Immature natural killer cell (primary cell): Measurements from ENCODE around the gene ACTL9. TPM values are rescaled to one million over a fixed set of nuclear protein-coding genes. Genes with fewer than 3 reads are reported as not detected.

Source experiments
- DNase-seq, 3 donors: peaks; one replicate each; pipeline ENCODE4 v3.0.0; 2022; ENCODE audit warnings: mixed read lengths in 1 of 3
- H3K27ac Mint-ChIP-seq, 6 donors: one replicate each; pipeline ENCODE4 v1.8.0; 2020; ENCODE audit warnings: mixed read lengths in 6 of 6, mild to moderate bottlenecking in 5 of 6, inconsistent platforms in 4 of 6, moderate library complexity in 3 of 6
- H3K27me3 Mint-ChIP-seq, 3 donors: one replicate each; pipeline ENCODE4 v1.8.0; 2020 to 2021; ENCODE audit warnings: low read depth in 3 of 3, mild to moderate bottlenecking in 3 of 3, mixed read lengths in 3 of 3, moderate library complexity in 3 of 3, inconsistent platforms in 1 of 3
- H3K36me3 Mint-ChIP-seq, 3 donors: one replicate each; pipeline ENCODE4 v1.8.0; 2020; ENCODE audit warnings: mixed read lengths in 3 of 3, inconsistent platforms in 2 of 3, mild to moderate bottlenecking in 2 of 3
- H3K4me1 Mint-ChIP-seq, 2 donors: one replicate each; pipeline ENCODE4 v1.8.0; 2020; ENCODE audit warnings: inconsistent platforms in 2 of 2, mild to moderate bottlenecking in 2 of 2, mixed read lengths in 2 of 2, moderate library complexity in 1 of 2
- H3K4me3 Mint-ChIP-seq, 5 donors: one replicate each; pipeline ENCODE4 v1.8.0; 2020; ENCODE audit warnings: mild to moderate bottlenecking in 5 of 5, mixed read lengths in 5 of 5, inconsistent platforms in 3 of 5, moderate library complexity in 3 of 5
- H3K9me3 Mint-ChIP-seq, 6 donors: one replicate each; pipeline ENCODE4 v1.8.0; 2020; ENCODE audit warnings: mild to moderate bottlenecking in 6 of 6, mixed read lengths in 6 of 6, inconsistent platforms in 4 of 6, moderate library complexity in 3 of 6
- polyA plus RNA-seq, 3 donors: library from polyadenylated mRNA; unstranded; fragments of 300-500 nt; fragmentation: Illumina TruSeq; gene quantifications; one replicate each; pipeline ENCODE4 v1.2.3, GENCODE V29; 2021

The ACTL9 gene
- polyA plus RNA-seq, 3 donors from 2014 or later, result not detected

GRCh38 chr19:8699908-8700307 lies 1.3 kb upstream of the ACTL9 start:
- peak overlapping the region in 2 of 5 donors; percentile 49 to 53 for H3K4me3 Mint-ChIP-seq
- H3K27ac Mint-ChIP-seq, result peak overlapping the region in 1 of 6 donors; percentile 59
- DNase-seq, result no peak
- H3K36me3 Mint-ChIP-seq, result no peaks in the 10 kb centered on the region
- peaks cover 0 to 6% (median 3%) of the 10 kb centered on the region in 3 donors for H3K27me3 Mint-ChIP-seq
- H3K9me3 Mint-ChIP-seq, result no peaks in the 10 kb centered on the region
- peaks cover 46 to 66% of the 10 kb centered on the region in 2 donors for H3K4me1 Mint-ChIP-seq

DNA sequence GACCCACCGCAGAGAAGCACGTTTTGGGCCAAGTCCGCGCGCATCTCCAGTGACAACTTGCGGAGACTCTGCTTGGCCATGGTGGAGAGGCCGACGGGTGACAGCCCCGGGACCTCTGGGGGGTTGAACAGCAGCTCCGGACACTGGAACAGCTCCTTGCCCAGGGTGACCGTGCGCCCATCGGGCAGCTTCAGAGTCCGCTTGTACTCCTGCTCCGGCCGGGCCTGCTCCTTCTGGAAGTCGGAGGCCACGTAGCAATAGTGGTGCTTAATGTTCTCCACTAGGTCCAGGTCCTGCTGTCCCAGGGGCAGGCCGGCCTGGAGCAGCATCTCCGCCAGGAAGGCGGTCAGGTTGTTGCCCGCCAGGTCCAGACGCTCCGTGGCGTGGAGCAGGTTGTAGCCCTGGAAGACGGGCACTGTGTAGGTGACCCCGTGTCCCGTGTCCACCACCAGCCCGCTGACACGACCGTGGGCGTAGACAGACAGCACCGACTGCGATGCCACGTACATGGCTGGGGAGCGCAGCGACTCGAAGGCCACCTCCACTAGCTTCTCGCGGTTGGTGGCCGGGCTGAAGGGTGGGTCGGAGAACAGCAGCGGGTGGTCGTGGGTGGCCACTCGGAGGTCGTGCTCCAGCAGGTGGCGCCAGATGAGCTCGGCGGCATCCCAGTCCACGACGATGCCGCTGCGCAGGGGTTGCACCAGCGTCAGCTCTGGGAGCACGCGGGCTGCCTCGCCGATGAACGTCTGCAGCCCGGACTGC lies 743 bp downstream of the ACTL9 start:
- Mint-ChIP-seq H3K9me3 (no peaks in the 10 kb centered on the region), H3K4me3 (no peak overlapping the region), H3K4me1 (peaks cover 45 to 60% of the 10 kb centered on the region in 2 donors), H3K36me3 (no peaks in the 10 kb centered on the region), H3K27me3 (peaks cover 2 to 5% (median 2%) of the 10 kb centered on the region in 3 donors), H3K27ac (no peak overlapping the region)
- DNase-seq, result no peak

DNA sequence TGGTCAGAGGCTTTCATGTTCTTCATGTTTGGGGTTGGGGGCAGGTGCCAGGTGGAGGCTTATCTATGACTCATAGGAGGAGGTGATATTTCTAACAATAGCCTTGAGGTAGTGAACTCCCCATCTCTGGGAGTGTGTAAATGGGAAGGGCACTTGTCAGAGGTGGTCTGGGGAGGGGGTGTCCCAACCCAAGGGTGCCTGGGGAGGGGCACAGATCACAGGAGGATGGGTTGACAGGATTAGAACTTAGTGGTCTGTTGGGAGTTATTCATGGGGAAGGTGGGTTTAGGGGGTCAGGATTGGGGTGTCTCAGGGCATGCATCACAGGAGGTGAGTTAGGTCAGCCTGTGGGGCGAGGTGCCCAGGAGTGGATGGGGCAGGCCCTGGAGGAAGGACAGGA lies 1.6 kb downstream of the ACTL9 start:
- Mint-ChIP-seq H3K4me3 (no peak overlapping the region), H3K4me1 (peaks cover 41 to 60% of the 10 kb centered on the region in 2 donors), H3K36me3 (no peaks in the 10 kb centered on the region), H3K27me3 (peaks cover 2 to 7% (median 5%) of the 10 kb centered on the region in 3 donors), H3K27ac (peak overlapping the region in 2 of 6 donors; percentile 19 to 34), H3K9me3 (no peaks in the 10 kb centered on the region)
- DNase-seq, result no peak

DNA sequence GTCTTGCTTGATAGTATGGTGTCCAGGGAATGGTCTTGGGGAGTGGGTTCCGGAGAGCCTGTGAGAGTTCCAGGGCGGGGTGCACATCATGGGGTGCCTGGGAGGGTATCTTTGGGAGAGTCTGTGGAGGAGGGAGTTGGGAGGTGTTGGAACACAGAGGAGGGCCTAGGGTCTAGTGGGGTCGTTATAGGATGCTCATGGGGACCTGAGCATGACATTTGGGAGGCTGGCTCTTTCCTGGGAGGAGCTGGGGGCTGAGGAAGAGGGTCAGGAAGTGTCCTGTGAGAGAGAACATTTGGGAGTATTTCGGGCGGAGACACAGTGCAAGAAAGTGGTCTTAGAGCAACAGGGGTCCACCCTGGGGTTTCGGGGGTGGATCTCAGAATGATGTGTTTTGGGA lies 2.7 kb downstream of the ACTL9 start:
- H3K4me3 Mint-ChIP-seq, result peak overlapping the region in 1 of 5 donors; percentile 20
- peaks cover 2 to 7% (median 7%) of the 10 kb centered on the region in 3 donors for H3K27me3 Mint-ChIP-seq
- H3K4me1 Mint-ChIP-seq, result peaks cover 38 to 60% of the 10 kb centered on the region in 2 donors
- no peak for DNase-seq
- no peak overlapping the region for H3K27ac Mint-ChIP-seq
- no peaks in the 10 kb centered on the region for H3K9me3 Mint-ChIP-seq
- H3K36me3 Mint-ChIP-seq, result no peaks in the 10 kb centered on the region

DNA sequence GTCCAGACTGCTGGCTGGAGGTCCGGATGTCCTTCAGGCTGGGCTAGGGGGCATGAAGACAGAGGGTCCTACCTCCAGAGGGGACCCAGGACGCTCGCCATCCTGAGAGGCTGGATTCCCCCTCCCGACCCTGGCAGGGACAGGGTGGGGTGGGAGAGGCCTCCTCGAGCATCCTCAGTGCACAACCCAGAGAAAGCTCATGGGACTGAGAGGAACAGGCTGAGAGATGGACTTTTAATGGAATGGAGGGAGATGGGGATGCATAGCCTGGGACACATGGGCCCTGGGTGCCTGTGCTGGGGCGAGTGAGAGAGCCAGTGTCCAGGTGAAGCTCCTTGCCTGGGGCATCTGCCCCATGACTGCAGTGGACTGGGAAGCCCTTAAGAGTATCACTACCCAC lies 3.1 kb downstream of the ACTL9 start:
- peak overlapping the region in 1 of 5 donors; percentile 20 for H3K4me3 Mint-ChIP-seq
- H3K27me3 Mint-ChIP-seq, result peaks cover 2 to 7% (median 7%) of the 10 kb centered on the region in 3 donors
- no peak for DNase-seq
- H3K9me3 Mint-ChIP-seq, result no peaks in the 10 kb centered on the region
- H3K27ac Mint-ChIP-seq, result no peak overlapping the region
- H3K4me1 Mint-ChIP-seq, result peaks cover 38 to 61% of the 10 kb centered on the region in 2 donors
- H3K36me3 Mint-ChIP-seq, result no peaks in the 10 kb centered on the region

GRCh38 chr19:8690753-8691539 lies 7.6 kb downstream of the ACTL9 start:
- Mint-ChIP-seq H3K4me1 (peaks cover 35 to 64% of the 10 kb centered on the region in 2 donors), H3K27ac (peak overlapping the region in 2 of 6 donors; percentile 21 to 66), H3K4me3 (peak overlapping the region in 1 of 5 donors; percentile 33), H3K36me3 (no peaks in the 10 kb centered on the region), H3K27me3 (peaks cover 0 to 10% (median 4%) of the 10 kb centered on the region in 3 donors), H3K9me3 (no peaks in the 10 kb centered on the region)
- DNase-seq, result no peak

DNA sequence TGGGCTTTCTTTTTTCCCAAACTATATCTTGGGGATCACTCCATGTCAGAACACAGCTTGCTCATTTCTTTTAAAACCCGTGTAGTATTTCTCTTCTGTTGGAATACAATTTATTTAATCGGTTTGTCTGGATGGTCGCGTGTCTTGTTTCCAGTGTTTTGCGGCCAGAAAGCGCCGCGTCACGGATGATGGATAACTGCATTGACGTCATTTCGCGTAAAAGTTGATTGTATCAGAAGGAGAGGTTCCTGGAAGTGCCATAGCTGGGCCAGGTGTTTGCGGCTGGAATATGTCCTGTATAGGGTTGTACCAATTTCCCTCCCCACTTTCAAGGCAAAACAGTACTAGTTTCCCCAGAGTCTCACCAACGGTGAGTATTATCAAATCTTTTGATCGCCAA lies 9.7 kb downstream of the ACTL9 start:
- peak overlapping the region in 1 of 6 donors; percentile 59 for H3K27ac Mint-ChIP-seq
- H3K4me1 Mint-ChIP-seq, result peaks cover 37 to 64% of the 10 kb centered on the region in 2 donors
- H3K36me3 Mint-ChIP-seq, result no peaks in the 10 kb centered on the region
- no peak for DNase-seq
- H3K27me3 Mint-ChIP-seq, result peaks cover 2 to 8% (median 2%) of the 10 kb centered on the region in 3 donors
- H3K9me3 Mint-ChIP-seq, result no peaks in the 10 kb centered on the region
- H3K4me3 Mint-ChIP-seq, result no peak overlapping the region

DNA sequence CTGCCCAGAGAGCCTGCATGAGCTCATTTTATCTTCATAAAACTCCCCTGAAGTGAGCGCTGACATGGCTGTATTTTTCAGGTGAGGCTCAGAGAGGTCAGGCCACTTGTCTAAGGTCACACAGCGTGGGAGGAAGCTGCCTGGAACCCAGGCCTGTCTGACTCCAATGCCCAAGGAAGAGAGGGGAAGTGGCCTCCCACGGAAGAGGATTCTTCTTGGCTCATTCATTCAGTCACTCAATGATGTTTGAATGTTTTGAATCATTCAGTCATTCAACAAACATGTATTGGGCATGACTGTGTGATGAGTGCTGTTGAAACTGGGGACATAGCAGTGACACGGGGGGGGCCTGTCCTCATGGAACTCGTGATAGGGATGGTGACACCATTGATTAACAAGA lies 12.0 kb downstream of the ACTL9 start:
- Mint-ChIP-seq H3K4me1 (peaks cover 43 to 68% of the 10 kb centered on the region in 2 donors), H3K4me3 (no peak overlapping the region), H3K27ac (peak overlapping the region in 2 of 6 donors; percentile 56 to 79), H3K27me3 (peaks cover 0 to 5% (median 2%) of the 10 kb centered on the region in 3 donors), H3K36me3 (peaks cover 0 to 3% (median 2%) of the 10 kb centered on the region in 3 donors), H3K9me3 (no peaks in the 10 kb centered on the region)
- DNase-seq, result no peak

GRCh38 chr19:8684001-8684902 lies 14.3 kb downstream of the ACTL9 start:
- Mint-ChIP-seq H3K27ac (peak overlapping the region in 5 of 6 donors; percentile 20 to 79 (median 36)), H3K4me1 (peaks cover 48 to 69% of the 10 kb centered on the region in 2 donors), H3K36me3 (peaks cover 0 to 7% (median 6%) of the 10 kb centered on the region in 3 donors), H3K9me3 (no peaks in the 10 kb centered on the region), H3K27me3 (peaks cover 0 to 6% (median 4%) of the 10 kb centered on the region in 3 donors), H3K4me3 (peak overlapping the region; percentile 30 to 62 (median 59))
- DNase-seq, result peak in 2 of 3 donors; percentile 29 to 42

- Mint-ChIP-seq H3K27me3 (peaks cover 0 to 8% (median 2%) of the 10 kb centered on the region in 3 donors), H3K36me3 (peaks cover 8 to 15% (median 14%) of the 10 kb centered on the region in 3 donors), H3K4me1 (peaks cover 48 to 73% of the 10 kb centered on the region in 2 donors), H3K27ac (peak overlapping the region in 2 of 6 donors; percentile 18 to 33), H3K9me3 (peaks cover 0 to 2% (median 0%) of the 10 kb centered on the region in 6 donors), H3K4me3 (peak overlapping the region in 1 of 5 donors; percentile 24)
- DNase-seq, result no peak
Measured at GRCh38 chr19:8682931-8683330, 15.7 kb downstream of the ACTL9 start.

DNA sequence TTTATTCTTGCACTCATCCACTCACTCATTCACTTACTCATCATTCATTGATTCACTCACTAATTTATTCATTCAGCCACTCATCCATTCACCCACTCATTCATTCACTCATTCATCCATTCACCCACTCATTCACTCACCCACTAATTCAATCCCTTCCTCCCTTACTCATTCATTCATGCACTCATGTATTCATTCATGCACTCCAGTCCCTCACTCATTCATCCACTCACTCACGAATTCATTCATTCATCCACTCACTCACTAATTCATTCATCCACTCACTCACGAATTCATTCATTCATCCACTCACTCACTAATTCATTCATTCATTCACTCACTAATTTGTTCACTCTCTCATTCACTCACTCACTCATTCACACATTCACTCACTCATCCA lies 16.1 kb downstream of the ACTL9 start:
- Mint-ChIP-seq H3K27me3 (peaks cover 0 to 10% (median 2%) of the 10 kb centered on the region in 3 donors), H3K36me3 (peaks cover 8 to 18% (median 18%) of the 10 kb centered on the region in 3 donors), H3K4me3 (peak overlapping the region in 1 of 5 donors; percentile 4), H3K27ac (peak overlapping the region in 2 of 6 donors; percentile 43 to 69), H3K4me1 (peaks cover 48 to 77% of the 10 kb centered on the region in 2 donors), H3K9me3 (peaks cover 0 to 2% (median 0%) of the 10 kb centered on the region in 6 donors)
- DNase-seq, result no peak

- DNase-seq, result no peak
- H3K27ac Mint-ChIP-seq, result peak overlapping the region in 3 of 6 donors; percentile 13 to 66 (median 54)
- H3K36me3 Mint-ChIP-seq, result peaks cover 8 to 21% (median 18%) of the 10 kb centered on the region in 3 donors
- peak overlapping the region in 4 of 5 donors; percentile 13 to 58 (median 30) for H3K4me3 Mint-ChIP-seq
- peaks cover 0 to 11% (median 2%) of the 10 kb centered on the region in 3 donors for H3K27me3 Mint-ChIP-seq
- H3K9me3 Mint-ChIP-seq, result peaks cover 0 to 2% (median 0%) of the 10 kb centered on the region in 6 donors
- peaks cover 45 to 73% of the 10 kb centered on the region in 2 donors for H3K4me1 Mint-ChIP-seq
Measured at GRCh38 chr19:8681345-8682029, 17.1 kb downstream of the ACTL9 start.
